ENCODE data around the gene AP1AR. TPM values are rescaled to one million over a fixed set of nuclear protein-coding genes. Genes with fewer than 3 reads are reported as not detected.
"Not testable (repeated sequence)": the region's sequence is repeated elsewhere in the genome, so short reads cannot be mapped to it uniquely, and the experiment has no call there.

The AP1AR gene
- total RNA-seq, 4 donors from 2014 or later = 9.6 to 25.1 (median 20.5) TPM

GRCh38 chr4:112299721-112300120, 68.1 kb downstream of the AP1AR start:
- no peak for TF ChIP-seq POLR2A (IDR thresholded peaks at IDR 0.05)
- TF ChIP-seq CTCF (IDR thresholded peaks at IDR 0.05) = no peak
- Histone ChIP-seq H3K4me1 (peaks cover 0 to 28% (median 6%) of the 10 kb centered on the region in 3 donors), H3K36me3 (peaks cover 0 to 30% (median 0%) of the 10 kb centered on the region in 3 donors), H3K9me3 (no peaks in the 10 kb centered on the region), H3K27ac (no peak overlapping the region), H3K27me3 (no peaks in the 10 kb centered on the region), H3K4me3 (no peak overlapping the region)
- DNase-seq = no peak
- intact Hi-C loops (cut with DNase I) = no loop called here
- WGBS, 2 donors = 79 to 87% methylated on average over 4 of the region's 4 CpGs

DNA sequence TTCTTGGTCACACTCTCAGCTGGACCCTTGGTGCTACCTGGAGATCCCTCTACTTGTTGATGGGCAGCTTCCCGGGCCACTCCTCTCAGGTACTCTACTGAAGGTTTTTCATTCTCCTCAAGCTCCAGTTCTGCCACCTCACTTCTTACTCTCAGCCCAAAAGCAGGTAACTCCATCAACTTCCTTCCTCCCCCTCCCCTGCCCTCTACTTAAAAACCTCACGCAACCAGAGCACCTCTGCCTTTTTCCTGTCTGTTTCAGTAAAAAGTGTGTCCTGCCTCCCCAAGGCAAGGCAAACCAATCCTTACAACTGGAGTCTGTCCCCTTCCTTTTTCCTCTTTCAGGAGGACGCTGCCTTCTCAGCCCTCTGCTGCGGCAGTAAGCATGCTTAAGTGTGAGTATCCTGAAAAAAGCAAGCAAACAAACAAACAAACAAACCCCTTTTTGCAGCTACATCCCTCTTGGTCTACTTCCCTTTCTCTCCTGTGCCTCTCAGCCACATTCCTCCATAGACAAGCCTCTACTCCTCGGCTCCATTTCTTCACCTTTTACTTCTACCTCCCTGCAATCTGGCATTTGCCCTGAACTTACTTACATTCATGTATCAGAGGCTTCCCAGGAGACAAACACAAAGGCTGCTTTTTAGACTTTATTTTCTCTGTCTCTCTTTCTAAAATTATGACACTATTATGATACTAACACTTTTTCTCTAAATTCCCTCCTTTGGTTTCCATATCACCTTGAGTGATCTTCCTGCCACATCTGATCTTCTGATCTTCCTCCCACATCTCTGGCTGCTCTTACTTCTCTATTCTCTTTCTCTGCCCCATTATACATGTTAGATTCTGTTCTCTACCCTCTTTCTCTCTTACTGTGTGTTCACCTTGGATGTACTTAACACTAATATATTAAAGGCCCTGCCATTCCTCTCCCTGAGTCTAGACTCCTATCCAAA, 71.0 kb downstream of the AP1AR start:
- Histone ChIP-seq H3K4me1 (peaks cover 0 to 20% (median 6%) of the 10 kb centered on the region in 3 donors), H3K36me3 (peaks cover 0 to 30% (median 0%) of the 10 kb centered on the region in 3 donors), H3K27ac (no peak overlapping the region), H3K9me3 (no peaks in the 10 kb centered on the region), H3K4me3 (no peak overlapping the region), H3K27me3 (no peaks in the 10 kb centered on the region)
- WGBS, 2 donors = 64 to 79% methylated on average over 5 of the region's 5 CpGs
- intact Hi-C loops (cut with DNase I) = no loop called here
- no peak for TF ChIP-seq CTCF (IDR thresholded peaks at IDR 0.05)
- no peak for DNase-seq

DNA sequence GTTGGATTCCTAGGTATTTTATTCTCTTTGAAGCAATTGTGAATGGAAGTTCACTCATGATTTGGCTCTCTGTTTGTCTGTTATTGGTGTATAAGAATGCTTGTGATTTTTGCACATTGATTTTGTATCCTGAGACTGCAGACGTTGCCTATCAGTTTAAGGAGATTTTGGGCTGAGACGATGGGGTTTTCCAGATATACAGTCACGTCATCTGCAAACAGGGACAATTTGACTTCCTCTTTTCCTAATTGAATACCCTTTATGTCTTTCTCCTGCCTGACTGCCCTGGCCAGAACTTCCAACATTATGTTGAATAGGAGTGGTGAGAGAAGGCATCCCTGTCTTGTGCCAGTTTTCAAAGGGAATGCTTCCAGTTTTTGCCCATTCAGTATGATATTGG, 73.9 kb downstream of the AP1AR start:
- WGBS, 2 donors = 53 to 63% methylated on average over 3 of the region's 3 CpGs
- peaks cover 0 to 30% (median 0%) of the 10 kb centered on the region in 3 donors for H3K36me3 ChIP-seq
- H3K4me3 ChIP-seq; H3K9me3 ChIP-seq; intact Hi-C loops (cut with DNase I); H3K4me1 ChIP-seq; H3K27ac ChIP-seq; H3K27me3 ChIP-seq; DNase-seq: not testable (repeated sequence)

- H3K27me3 ChIP-seq; intact Hi-C loops (cut with DNase I); H3K36me3 ChIP-seq; H3K9me3 ChIP-seq; DNase-seq; H3K4me1 ChIP-seq; H3K27ac ChIP-seq: not testable (repeated sequence)
- WGBS, 2 donors = 34 to 74% methylated on average over 3 to 7 of the region's 12 CpGs
- H3K4me3 ChIP-seq = peak overlapping the region in 2 of 4 donors; percentile 9 to 30
Observed at GRCh38 chr4:112309263-112309791, 77.7 kb downstream of the AP1AR start.

DNA sequence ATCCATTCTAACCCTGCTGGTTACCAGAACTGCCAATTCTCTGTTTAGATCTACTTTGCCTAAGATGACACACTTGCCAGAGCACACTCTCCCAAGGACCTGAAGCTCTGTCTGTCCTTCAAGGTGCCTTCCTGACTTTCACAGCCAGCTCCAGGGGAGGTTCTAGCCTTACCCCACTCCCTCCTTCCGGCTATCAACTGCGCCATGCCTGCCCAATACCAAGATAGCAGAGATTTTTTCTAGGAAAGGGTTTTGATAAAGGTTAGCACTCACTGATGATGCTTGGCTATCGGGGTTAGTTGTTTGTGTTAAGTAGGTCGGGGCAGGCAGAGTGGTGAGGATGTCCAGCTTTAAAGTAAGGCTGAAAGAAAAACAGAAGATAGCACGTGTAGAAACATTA, 79.9 kb downstream of the AP1AR start:
- H3K4me1 ChIP-seq = peaks cover 0 to 7% (median 0%) of the 10 kb centered on the region in 3 donors
- no peaks in the 10 kb centered on the region for H3K27me3 ChIP-seq
- no peak for DNase-seq
- no peak overlapping the region for H3K27ac ChIP-seq
- H3K9me3 ChIP-seq = no peaks in the 10 kb centered on the region
- intact Hi-C loops (cut with DNase I) = no loop called here
- 74 to 80% methylated on average over 4 to 5 of the region's 5 CpGs for WGBS, 2 donors
- no peak overlapping the region for H3K4me3 ChIP-seq
- TF ChIP-seq CTCF (IDR thresholded peaks at IDR 0.05) (no peak), POLR2A (IDR thresholded peaks at IDR 0.05) (no peak)
- H3K36me3 ChIP-seq = no peaks in the 10 kb centered on the region

DNA sequence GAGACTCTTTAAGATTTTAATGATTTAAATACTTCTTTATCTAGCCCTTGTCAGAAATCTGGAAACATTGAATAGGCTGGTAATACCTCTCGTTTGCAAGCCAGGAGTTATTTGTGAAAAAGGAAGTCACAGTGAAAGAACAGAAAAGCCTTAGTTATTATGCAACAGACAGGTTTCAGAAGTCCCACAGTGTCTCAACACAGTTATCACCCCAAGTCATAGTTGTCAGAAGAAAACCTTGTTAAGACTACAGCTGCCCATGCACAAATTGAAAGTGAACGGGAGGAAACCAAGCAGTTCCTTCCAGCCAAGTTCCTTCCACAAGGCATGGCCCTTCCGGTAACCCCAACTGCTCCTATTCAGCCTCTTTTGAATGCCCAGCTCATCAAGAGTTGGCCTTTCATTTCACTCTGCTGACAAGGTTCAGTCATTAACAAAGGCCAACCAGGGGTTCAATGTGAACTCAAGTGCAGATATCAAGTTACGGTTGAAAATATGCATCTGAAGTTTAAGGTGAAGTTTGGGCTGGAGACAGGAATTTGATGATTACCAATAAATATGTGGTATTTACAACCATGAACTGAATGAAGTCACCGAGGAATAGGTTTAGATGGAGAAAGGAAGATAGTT, 81.1 kb downstream of the AP1AR start:
- no peak for DNase-seq
- no peak for TF ChIP-seq CTCF (IDR thresholded peaks at IDR 0.05)
- TF ChIP-seq POLR2A (IDR thresholded peaks at IDR 0.05) = no peak
- Histone ChIP-seq H3K9me3 (no peaks in the 10 kb centered on the region), H3K36me3 (no peaks in the 10 kb centered on the region), H3K4me3 (no peak overlapping the region), H3K27me3 (no peaks in the 10 kb centered on the region), H3K27ac (no peak overlapping the region), H3K4me1 (peaks cover 0 to 7% (median 0%) of the 10 kb centered on the region in 3 donors)
- WGBS, 2 donors = 63 to 76% methylated on average over 5 of the region's 5 CpGs
- intact Hi-C loops (cut with DNase I) = no loop called here
